Type B pancreatic cell (in vitro differentiated cells): Measurements from ENCODE around the gene MRPL22. TPM values are rescaled to one million over a fixed set of nuclear protein-coding genes. Genes with fewer than 3 reads are reported as not detected.
"Not testable (repeated sequence)": the region's sequence is repeated elsewhere in the genome, so short reads cannot be mapped to it uniquely, and the experiment has no call there.

Experiments
- DNase-seq: peaks from one replicate; pipeline ENCODE4 v3.0.0; 2021; ENCODE audit warnings: mixed read lengths; ENCODE audit not compliant: unreplicated experiment; ENCODE audit errors: extremely low spot score
- H3K27ac Mint-ChIP-seq: 2 replicates; pipeline ENCODE4 v1.8.0; 2021; ENCODE audit warnings: mild to moderate bottlenecking, mixed read lengths
- H3K27me3 Mint-ChIP-seq: 2 replicates; pipeline ENCODE4 v1.8.0; 2021; ENCODE audit warnings: mixed read lengths
- H3K36me3 Mint-ChIP-seq: 2 replicates; pipeline ENCODE4 v1.8.0; 2021; ENCODE audit warnings: mixed read lengths
- H3K4me1 Mint-ChIP-seq: one replicate; pipeline ENCODE4 v1.8.0; 2021; ENCODE audit warnings: mixed read lengths; ENCODE audit not compliant: unreplicated experiment
- H3K4me3 Mint-ChIP-seq: 2 replicates; pipeline ENCODE4 v1.8.0; 2021; ENCODE audit warnings: mild to moderate bottlenecking, mixed read lengths
- H3K9me3 Mint-ChIP-seq: 2 replicates; pipeline ENCODE4 v1.8.0; 2021; ENCODE audit warnings: mixed read lengths
- total RNA-seq: library from RNA; stranded (reverse); gene quantifications from 2 replicates; pipeline ENCODE4 v1.2.1, GENCODE V29; 2021; ENCODE audit warnings: low replicate concordance
- TF ChIP-seq, protein P1 (sequence below): fragments of 200-600 bp; sonication (generic); conservative IDR thresholded peaks from 2 replicates; pipeline ENCODE4 v1.5.0; 2021; ENCODE audit warnings: antibody characterized with exemption, mild to moderate bottlenecking

The MRPL22 gene
- total RNA-seq, 1 donor from 2014 or later = 54.9 TPM

DNA sequence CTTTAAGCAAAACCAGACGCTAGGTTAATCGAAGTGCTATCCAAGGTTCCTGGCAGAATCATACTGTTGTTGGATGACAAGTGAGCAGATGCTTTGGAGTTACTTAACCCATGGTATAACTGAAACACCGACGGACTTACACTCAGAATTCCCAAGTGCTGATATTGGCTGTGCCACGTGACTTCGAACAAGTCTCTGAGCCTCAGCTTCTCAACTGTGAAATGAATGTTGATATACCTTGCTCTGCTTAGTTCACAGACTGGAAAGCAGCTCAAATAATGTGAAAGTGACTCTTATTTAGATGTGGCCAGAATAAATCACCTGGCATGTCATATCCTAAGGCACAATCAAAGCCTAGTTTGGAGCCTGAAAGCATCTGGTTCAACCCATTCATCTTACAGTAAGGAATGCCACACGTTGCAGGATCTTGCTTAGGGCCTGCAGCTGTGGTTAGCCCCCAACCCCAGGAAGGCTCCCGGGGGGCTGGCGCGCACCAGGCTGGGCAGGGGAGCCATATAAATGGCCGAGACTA, 3.6 kb upstream of the MRPL22 start:
- TF ChIP-seq, protein P1, sequence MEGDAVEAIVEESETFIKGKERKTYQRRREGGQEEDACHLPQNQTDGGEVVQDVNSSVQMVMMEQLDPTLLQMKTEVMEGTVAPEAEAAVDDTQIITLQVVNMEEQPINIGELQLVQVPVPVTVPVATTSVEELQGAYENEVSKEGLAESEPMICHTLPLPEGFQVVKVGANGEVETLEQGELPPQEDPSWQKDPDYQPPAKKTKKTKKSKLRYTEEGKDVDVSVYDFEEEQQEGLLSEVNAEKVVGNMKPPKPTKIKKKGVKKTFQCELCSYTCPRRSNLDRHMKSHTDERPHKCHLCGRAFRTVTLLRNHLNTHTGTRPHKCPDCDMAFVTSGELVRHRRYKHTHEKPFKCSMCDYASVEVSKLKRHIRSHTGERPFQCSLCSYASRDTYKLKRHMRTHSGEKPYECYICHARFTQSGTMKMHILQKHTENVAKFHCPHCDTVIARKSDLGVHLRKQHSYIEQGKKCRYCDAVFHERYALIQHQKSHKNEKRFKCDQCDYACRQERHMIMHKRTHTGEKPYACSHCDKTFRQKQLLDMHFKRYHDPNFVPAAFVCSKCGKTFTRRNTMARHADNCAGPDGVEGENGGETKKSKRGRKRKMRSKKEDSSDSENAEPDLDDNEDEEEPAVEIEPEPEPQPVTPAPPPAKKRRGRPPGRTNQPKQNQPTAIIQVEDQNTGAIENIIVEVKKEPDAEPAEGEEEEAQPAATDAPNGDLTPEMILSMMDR = no peak
- H3K27ac Mint-ChIP-seq = peak overlapping the region; percentile 81
- peak overlapping the region; percentile 96 for H3K4me3 Mint-ChIP-seq
- no peaks in the 10 kb centered on the region for H3K27me3 Mint-ChIP-seq
- no peak for DNase-seq
- no peaks in the 10 kb centered on the region for H3K9me3 Mint-ChIP-seq
- peaks cover 14% of the 10 kb centered on the region for H3K36me3 Mint-ChIP-seq
- peaks cover 13% of the 10 kb centered on the region for H3K4me1 Mint-ChIP-seq

DNA sequence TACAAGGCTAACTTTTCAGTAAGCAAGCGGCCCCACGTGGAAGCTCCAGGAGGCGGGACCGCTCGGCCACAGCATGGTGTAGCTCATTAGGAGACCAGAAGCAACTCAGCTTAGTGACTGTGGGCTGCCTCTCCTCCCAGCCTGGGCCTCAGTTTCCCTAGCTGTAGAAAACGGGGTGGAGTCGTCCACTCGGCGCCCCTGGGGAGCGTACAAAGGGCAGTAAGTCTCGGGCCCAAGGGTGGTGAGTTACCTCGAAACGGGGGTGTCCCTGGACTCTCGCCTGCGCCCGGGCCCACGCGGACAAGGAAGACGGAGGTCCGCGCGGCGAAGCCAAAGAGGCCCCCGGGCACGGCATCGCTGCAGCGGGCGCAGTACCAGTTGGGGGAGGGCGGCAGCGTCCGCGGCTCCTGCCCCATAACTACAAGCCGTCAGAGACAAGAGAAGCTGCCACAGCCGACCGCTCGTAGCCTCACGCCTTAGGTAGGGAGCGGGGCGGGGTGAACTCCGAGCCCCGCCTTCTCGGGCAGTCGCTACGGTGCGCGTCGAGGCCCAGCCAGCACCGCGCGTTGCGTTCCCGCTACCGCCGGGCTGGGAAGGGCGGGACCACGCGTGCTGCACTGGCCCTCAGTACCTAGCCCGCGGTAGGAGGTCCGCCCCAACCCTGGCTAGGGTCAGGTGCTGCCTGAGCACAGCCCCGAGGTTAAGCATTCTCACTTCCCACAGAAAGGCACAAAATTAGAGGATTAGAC, 3.0 kb upstream of the MRPL22 start, which contains the start of gene GEMIN5:
Gene GEMIN5, minus strand, starts transcription at position 494 of the 749 bp plus-strand sequence. Its CDS starts 78 bp downstream, at position 416.
- H3K4me3 Mint-ChIP-seq = peak within 1 kb of the TSS; percentile 100
- peak within 1 kb of the TSS; percentile 81 for H3K27ac Mint-ChIP-seq
- peaks cover 13% of the 10 kb centered on the region for H3K4me1 Mint-ChIP-seq
- peaks cover 13% of the 10 kb centered on the region for H3K36me3 Mint-ChIP-seq
- H3K27me3 Mint-ChIP-seq = no peaks in the 10 kb centered on the region
- TF ChIP-seq, protein P1 = no peak
- DNase-seq = peak; percentile 89
- H3K9me3 Mint-ChIP-seq = no peaks in the 10 kb centered on the region

DNA sequence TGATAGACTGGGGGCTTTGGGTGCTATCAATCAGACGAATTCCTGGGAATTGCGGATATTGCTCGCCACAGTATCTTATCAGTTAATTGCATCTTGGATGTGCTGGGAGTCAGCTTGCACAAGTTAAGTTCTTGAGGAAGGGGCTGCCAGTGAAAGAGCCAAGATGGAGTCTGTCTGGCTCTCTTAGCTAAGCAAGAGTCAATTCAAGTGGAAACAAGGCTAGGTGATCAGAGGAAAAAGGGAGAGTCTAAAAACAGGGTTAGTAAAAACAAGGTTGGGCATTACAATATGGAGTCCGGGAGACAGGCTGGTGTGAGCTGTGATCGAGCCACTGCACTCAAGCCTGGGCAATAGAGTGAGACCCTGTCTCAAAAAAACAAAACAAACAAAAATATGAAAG, 1.5 kb upstream of the MRPL22 start:
- not testable (repeated sequence) for H3K9me3 Mint-ChIP-seq, H3K27ac Mint-ChIP-seq, H3K36me3 Mint-ChIP-seq, H3K27me3 Mint-ChIP-seq, DNase-seq
- peaks cover 13% of the 10 kb centered on the region for H3K4me1 Mint-ChIP-seq
- H3K4me3 Mint-ChIP-seq = peak overlapping the region; percentile 100

DNA sequence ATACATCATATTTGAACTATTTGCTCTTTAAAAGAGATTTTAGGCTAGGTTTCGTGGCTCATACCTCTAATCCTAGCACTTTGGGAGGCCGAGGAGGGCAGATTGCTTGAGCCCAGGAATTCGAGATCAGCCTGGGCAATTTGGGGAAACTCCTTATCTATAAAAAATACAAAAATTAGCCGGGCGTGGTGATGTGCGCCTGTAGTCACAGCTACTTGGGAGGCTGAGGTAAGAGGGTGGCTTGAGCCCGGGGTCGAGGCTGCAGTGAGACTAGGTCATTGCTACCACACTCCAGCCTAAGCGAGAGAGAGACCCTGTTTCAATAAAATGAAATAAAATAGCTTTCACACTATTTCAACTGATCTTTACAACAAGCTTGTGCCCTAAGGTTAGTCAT, 500 bp upstream of the MRPL22 start:
- Mint-ChIP-seq H3K4me1 (peaks cover 13% of the 10 kb centered on the region), H3K4me3 (peak overlapping the region; percentile 100), H3K36me3 (no peaks in the 10 kb centered on the region), H3K27ac (peak overlapping the region; percentile 96), H3K27me3 (no peaks in the 10 kb centered on the region), H3K9me3 (no peaks in the 10 kb centered on the region)
- TF ChIP-seq, protein P1 = no peak
- no peak for DNase-seq

DNA sequence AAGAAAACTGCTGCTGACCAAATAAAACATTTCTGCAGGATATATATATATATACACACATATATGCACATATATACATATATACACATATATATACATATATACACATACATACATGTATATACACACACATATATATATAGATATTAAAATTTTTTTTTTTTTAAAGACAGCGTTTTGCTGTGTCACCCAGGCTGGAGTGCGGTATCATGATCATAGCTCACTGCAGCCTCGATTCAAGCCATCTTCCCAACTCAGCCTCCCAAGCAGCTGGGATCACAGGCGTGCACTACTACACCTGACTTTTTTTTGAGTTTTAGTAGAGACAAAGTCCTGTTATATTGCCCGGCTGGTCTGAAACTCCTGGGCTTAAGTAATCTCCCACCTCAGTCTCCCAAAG, 2.7 kb downstream of the MRPL22 start:
- H3K4me3 Mint-ChIP-seq = no peak overlapping the region
- DNase-seq = no peak
- no peak overlapping the region for H3K27ac Mint-ChIP-seq
- H3K27me3 Mint-ChIP-seq = no peaks in the 10 kb centered on the region
- TF ChIP-seq, protein P1 = no peak
- H3K36me3 Mint-ChIP-seq = no peaks in the 10 kb centered on the region
- H3K4me1 Mint-ChIP-seq = no peaks in the 10 kb centered on the region
- no peaks in the 10 kb centered on the region for H3K9me3 Mint-ChIP-seq

DNA sequence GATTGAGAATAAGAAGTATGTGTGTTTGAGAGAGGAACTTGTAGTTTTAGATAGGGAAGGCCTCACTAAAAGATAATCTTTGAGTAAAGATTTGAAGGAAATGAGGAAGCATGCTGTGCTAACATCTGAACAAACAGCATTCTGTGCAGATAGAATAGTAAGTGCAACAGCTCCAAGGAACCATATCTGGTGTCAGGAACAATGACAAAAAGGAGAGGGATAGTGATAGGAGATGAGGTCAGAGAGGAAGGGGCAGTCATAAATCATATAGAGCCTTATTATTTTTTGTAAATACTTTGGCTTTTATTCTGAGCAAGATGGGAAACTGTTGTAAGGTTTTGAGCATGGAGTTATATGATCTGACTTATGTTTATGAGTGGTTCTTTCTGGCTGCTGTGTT, 3.8 kb downstream of the MRPL22 start:
- no peaks in the 10 kb centered on the region for H3K36me3 Mint-ChIP-seq
- no peaks in the 10 kb centered on the region for H3K4me1 Mint-ChIP-seq
- H3K9me3 Mint-ChIP-seq = no peaks in the 10 kb centered on the region
- H3K27me3 Mint-ChIP-seq = no peaks in the 10 kb centered on the region
- DNase-seq = no peak
- H3K4me3 Mint-ChIP-seq = no peak overlapping the region
- no peak overlapping the region for H3K27ac Mint-ChIP-seq
- TF ChIP-seq, protein P1 = no peak
